WERI-Rb-1 (cell line): Measurements from ENCODE around the gene MITF.

Experiments
- DNase-seq: peaks from one replicate; pipeline ENCODE4 v3.0.0-alpha.2; 2020
- H3K27ac ChIP-seq: fragments of 250-450 bp; sonication (Bioruptor Pico); 2 replicates; pipeline ENCODE4 v1.5.1; 2020; ENCODE audit warnings: mild to moderate bottlenecking, moderate library complexity
- H3K27me3 ChIP-seq: fragments of 250-450 bp; sonication (Bioruptor Pico); 2 replicates; pipeline ENCODE4 v1.5.1; 2021; ENCODE audit warnings: mild to moderate bottlenecking, low read depth, moderate library complexity; ENCODE audit not compliant: insufficient read depth, severe bottlenecking
- H3K36me3 ChIP-seq: fragments of 250-450 bp; sonication (Bioruptor Pico); 2 replicates; pipeline ENCODE4 v1.5.1; 2020; ENCODE audit warnings: mild to moderate bottlenecking, moderate library complexity
- H3K4me3 ChIP-seq: 2 replicates; pipeline ENCODE4 v1.5.1; 2011; ENCODE audit warnings: low read depth, mild to moderate bottlenecking, control low read depth, low read length
- H3K9me3 ChIP-seq: fragments of 250-450 bp; sonication (Bioruptor Pico); 2 replicates; pipeline ENCODE4 v1.5.1; 2021; ENCODE audit warnings: mild to moderate bottlenecking, moderate library complexity; ENCODE audit not compliant: severe bottlenecking
- TF ChIP-seq, protein P1 (sequence below): IDR thresholded peaks from 2 replicates; pipeline ENCODE4 v1.5.1; 2011; ENCODE audit warnings: low read depth, mild to moderate bottlenecking, control low read depth, inconsistent platforms, low read length

MITF gene

DNA sequence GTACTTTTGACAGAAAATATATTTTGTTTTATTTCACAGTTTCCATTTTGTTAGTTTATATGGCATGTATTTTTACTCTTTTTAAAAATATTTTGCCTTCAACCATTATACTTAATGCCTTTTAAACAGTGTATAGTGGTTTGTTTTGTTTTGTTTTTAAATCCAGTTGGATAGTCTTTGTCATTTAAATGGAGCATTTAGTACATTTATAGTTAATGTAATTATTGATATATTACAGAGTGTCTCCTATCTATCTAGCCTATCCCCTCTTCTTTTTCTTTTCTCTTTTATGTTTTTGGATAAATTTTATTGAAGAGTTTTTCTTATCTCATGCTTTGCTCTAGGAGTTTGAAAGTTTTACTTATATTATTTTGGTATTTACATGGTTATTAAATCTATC is 263.9 kb downstream of the MITF start:
- TF ChIP-seq, protein P1, sequence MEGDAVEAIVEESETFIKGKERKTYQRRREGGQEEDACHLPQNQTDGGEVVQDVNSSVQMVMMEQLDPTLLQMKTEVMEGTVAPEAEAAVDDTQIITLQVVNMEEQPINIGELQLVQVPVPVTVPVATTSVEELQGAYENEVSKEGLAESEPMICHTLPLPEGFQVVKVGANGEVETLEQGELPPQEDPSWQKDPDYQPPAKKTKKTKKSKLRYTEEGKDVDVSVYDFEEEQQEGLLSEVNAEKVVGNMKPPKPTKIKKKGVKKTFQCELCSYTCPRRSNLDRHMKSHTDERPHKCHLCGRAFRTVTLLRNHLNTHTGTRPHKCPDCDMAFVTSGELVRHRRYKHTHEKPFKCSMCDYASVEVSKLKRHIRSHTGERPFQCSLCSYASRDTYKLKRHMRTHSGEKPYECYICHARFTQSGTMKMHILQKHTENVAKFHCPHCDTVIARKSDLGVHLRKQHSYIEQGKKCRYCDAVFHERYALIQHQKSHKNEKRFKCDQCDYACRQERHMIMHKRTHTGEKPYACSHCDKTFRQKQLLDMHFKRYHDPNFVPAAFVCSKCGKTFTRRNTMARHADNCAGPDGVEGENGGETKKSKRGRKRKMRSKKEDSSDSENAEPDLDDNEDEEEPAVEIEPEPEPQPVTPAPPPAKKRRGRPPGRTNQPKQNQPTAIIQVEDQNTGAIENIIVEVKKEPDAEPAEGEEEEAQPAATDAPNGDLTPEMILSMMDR, result no peak
- Histone ChIP-seq H3K9me3 (no peaks in the 10 kb centered on the region), H3K27me3 (no peaks in the 10 kb centered on the region), H3K4me3 (no peak overlapping the region), H3K36me3 (no peaks in the 10 kb centered on the region), H3K27ac (no peak overlapping the region)
- DNase-seq, result no peak

DNA sequence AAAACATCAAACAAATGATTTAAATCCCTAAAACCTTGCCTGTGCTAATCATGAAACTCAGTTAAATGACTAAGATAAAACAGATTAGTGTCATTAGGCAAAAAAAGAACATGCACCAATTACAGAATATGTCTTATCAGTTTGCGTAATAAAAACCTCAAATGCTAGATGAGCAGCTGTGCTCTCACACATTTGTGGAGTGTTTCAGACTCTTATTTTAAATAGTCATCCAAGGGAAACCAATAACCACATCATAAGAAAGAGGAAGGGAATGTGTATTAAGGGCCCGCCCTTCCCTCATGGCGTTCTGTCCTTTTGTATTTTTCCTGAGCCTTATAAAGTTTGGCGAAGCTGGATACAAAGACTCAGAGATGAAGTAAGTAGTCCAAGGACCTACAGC is 266.8 kb downstream of the MITF start:
- Histone ChIP-seq H3K4me3 (no peak overlapping the region), H3K27ac (no peak overlapping the region), H3K36me3 (no peaks in the 10 kb centered on the region), H3K27me3 (no peaks in the 10 kb centered on the region), H3K9me3 (no peaks in the 10 kb centered on the region)
- no peak for DNase-seq
- TF ChIP-seq, protein P1, result no peak

DNA sequence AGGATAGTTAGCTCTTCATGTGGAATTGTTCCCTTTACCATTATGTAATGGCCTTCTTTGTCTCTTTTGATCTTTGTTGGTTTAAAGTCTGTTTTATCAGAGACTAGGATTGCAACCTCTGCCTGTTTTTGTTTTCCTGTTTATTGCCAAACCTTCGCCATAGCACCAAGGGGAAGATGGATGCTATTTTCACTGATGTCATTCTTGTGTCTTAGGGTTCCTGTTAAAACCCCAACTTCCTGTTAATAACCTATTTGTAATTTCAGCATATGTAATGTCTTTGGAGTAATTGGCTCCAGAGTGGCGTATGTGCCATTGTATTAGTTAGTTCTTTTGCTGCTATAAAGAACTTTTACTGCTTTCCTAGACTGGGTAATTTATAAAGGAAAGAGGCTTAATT is 271.1 kb downstream of the MITF start:
- no peaks in the 10 kb centered on the region for H3K36me3 ChIP-seq
- DNase-seq, result no peak
- no peak overlapping the region for H3K4me3 ChIP-seq
- TF ChIP-seq, protein P1, result no peak
- no peak overlapping the region for H3K27ac ChIP-seq
- H3K9me3 ChIP-seq, result no peaks in the 10 kb centered on the region
- H3K27me3 ChIP-seq, result no peaks in the 10 kb centered on the region

DNA sequence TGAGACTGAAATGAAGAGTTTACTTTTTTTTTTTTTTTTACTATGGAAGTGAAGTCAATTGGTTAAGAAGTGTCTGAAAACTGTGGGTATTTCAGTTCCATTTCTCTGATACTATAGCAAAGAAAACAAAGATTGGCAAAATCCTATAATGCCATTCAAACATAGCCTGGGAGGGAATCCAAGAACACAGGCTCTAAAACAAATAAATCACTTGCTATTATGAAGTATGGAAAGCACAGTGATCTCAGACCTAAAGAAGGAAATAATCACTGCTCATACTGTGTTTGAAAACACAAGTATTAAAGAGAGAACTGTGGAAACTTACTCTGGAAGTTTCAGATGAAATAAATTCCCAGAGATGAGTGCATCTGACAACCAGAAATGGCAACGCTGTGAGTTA is 272.3 kb downstream of the MITF start:
- TF ChIP-seq, protein P1, result no peak
- Histone ChIP-seq H3K9me3 (no peaks in the 10 kb centered on the region), H3K4me3 (no peak overlapping the region), H3K27me3 (no peaks in the 10 kb centered on the region), H3K27ac (no peak overlapping the region), H3K36me3 (no peaks in the 10 kb centered on the region)
- no peak for DNase-seq
